Measurements from ENCODE around the gene WDR7. TPM values are rescaled to one million over a fixed set of nuclear protein-coding genes. Genes with fewer than 3 reads are reported as not detected.

The WDR7 gene
- total RNA-seq, 6 donors from 2014 or later, result 17.8 to 58.7 (median 26.7) TPM

DNA sequence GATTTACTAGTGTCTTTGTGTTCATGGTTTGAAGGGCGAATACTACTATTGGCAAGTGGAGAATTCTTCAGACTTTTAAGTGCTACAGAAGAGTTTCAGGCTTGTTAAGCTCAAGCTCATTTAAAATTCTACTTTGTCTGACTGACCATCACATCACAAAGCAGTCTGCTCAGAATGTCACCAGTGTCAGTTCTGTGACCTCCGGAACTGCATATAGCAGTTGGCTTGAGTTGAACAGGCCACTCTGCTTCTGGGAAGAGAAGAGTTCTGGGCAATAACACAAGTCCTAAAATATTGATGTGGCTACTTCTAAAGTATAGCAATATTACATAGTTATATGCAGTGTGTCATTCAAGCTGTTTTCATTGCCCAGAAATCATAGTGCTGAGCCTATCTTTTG lies 250.8 kb downstream of the WDR7 start:
- DNase-seq, result no peak
- Histone ChIP-seq H3K9me3 (no peaks in the 10 kb centered on the region), H3K36me3 (no peaks in the 10 kb centered on the region), H3K4me1 (no peaks in the 10 kb centered on the region), H3K4me3 (no peak overlapping the region), H3K27me3 (no peaks in the 10 kb centered on the region), H3K27ac (no peak overlapping the region)
- ATAC-seq (ENCODE audit: low FRiP score in 2 of 2), result no peak
- 95 to 100% methylated on average over 1 to 2 of the region's 2 CpGs for WGBS, 2 donors
- TF ChIP-seq EP300 (IDR thresholded peaks at IDR 0.05) (no peak), POLR2A (IDR thresholded peaks at IDR 0.05) (no peak), POLR2AphosphoS5 (IDR thresholded peaks at IDR 0.05) (no peak)
- TF ChIP-seq, protein P1, sequence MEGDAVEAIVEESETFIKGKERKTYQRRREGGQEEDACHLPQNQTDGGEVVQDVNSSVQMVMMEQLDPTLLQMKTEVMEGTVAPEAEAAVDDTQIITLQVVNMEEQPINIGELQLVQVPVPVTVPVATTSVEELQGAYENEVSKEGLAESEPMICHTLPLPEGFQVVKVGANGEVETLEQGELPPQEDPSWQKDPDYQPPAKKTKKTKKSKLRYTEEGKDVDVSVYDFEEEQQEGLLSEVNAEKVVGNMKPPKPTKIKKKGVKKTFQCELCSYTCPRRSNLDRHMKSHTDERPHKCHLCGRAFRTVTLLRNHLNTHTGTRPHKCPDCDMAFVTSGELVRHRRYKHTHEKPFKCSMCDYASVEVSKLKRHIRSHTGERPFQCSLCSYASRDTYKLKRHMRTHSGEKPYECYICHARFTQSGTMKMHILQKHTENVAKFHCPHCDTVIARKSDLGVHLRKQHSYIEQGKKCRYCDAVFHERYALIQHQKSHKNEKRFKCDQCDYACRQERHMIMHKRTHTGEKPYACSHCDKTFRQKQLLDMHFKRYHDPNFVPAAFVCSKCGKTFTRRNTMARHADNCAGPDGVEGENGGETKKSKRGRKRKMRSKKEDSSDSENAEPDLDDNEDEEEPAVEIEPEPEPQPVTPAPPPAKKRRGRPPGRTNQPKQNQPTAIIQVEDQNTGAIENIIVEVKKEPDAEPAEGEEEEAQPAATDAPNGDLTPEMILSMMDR (IDR thresholded peaks at IDR 0.05), result no peak

DNA sequence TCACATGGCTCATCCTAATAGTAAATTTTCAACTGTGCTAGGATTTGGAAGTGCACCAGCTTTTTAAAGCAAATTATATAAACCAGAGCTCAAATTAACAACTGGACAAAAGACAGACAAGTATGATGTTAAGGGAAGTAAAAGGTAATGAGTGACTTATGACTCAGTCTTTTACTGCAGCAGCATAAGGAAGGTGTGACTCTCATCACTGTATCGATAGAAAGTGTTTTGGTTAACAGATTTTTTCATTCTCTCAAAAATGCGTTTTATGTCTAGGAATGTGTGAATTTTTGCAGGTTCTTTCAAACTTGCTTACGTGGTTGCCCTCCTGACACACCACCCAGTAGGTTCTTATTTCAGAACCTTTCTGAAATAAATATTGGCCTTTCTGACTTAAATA lies 251.5 kb downstream of the WDR7 start:
- Histone ChIP-seq H3K9me3 (no peaks in the 10 kb centered on the region), H3K36me3 (no peaks in the 10 kb centered on the region), H3K4me3 (no peak overlapping the region), H3K27ac (no peak overlapping the region), H3K4me1 (no peaks in the 10 kb centered on the region), H3K27me3 (no peaks in the 10 kb centered on the region)
- WGBS, 2 donors, result 89 to 93% methylated on average over 3 of the region's 3 CpGs
- DNase-seq, result no peak
- ATAC-seq (ENCODE audit: low FRiP score in 2 of 2), result no peak
- TF ChIP-seq EP300 (IDR thresholded peaks at IDR 0.05) (no peak), POLR2A (IDR thresholded peaks at IDR 0.05) (no peak), POLR2AphosphoS5 (IDR thresholded peaks at IDR 0.05) (no peak)
- TF ChIP-seq, protein P1 (IDR thresholded peaks at IDR 0.05), result no peak

DNA sequence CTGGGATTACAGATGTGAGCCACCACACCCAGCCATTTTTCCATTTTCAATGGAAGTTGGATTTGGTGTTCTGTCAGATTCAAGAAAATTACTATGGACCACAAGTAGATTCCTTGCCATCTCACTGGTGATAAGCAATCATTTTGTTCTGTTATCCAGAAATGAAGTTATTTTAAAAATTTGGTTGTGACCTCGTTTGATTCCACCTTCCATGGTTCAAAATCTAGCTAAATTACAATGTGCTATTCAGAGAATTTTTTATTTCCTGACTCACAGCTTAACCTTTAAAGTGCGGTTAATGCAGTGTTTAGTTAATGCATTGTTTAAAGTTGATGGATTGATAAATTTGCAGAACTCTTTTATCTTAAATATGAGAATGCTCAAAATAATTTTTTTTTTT lies 252.5 kb downstream of the WDR7 start:
- Histone ChIP-seq H3K9me3 (no peaks in the 10 kb centered on the region), H3K27me3 (no peaks in the 10 kb centered on the region), H3K4me1 (no peaks in the 10 kb centered on the region), H3K4me3 (no peak overlapping the region), H3K27ac (no peak overlapping the region), H3K36me3 (no peaks in the 10 kb centered on the region)
- no peak for ATAC-seq (ENCODE audit: low FRiP score in 2 of 2)
- no peak for TF ChIP-seq POLR2A (IDR thresholded peaks at IDR 0.05)
- TF ChIP-seq EP300 (IDR thresholded peaks at IDR 0.05), result no peak
- TF ChIP-seq, protein P1 (IDR thresholded peaks at IDR 0.05), result no peak
- TF ChIP-seq POLR2AphosphoS5 (IDR thresholded peaks at IDR 0.05), result no peak
- no peak for DNase-seq
- WGBS, 2 donors, result 75 to 76% methylated on average over 2 of the region's 2 CpGs

DNA sequence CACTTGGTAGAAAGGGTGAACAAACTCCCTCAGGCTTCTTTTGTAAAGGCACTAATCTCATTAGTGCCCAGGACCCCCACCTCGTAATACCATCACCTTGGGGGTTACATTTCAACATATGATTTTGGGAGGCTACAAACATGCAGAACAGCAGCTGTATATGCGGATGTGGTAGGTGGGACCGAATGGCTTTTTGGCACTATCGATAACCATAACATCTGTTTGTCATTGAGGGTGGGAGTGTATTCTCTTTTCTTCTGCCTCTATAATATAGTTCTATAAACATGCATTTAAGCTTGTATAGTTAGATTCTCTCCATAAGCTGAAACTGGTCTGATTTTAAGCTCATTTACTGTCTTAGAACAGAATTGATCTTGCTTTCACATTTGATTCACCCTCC lies 256.6 kb downstream of the WDR7 start:
- Histone ChIP-seq H3K4me1 (no peaks in the 10 kb centered on the region), H3K27ac (no peak overlapping the region), H3K9me3 (no peaks in the 10 kb centered on the region), H3K27me3 (no peaks in the 10 kb centered on the region), H3K36me3 (no peaks in the 10 kb centered on the region), H3K4me3 (no peak overlapping the region)
- DNase-seq, result no peak
- TF ChIP-seq, protein P1 (IDR thresholded peaks at IDR 0.05), result no peak
- TF ChIP-seq POLR2A (IDR thresholded peaks at IDR 0.05) (no peak), EP300 (IDR thresholded peaks at IDR 0.05) (no peak), POLR2AphosphoS5 (IDR thresholded peaks at IDR 0.05) (no peak)
- 96 to 98% methylated on average over 4 of the region's 4 CpGs for WGBS, 2 donors
- ATAC-seq (ENCODE audit: low FRiP score in 2 of 2), result no peak

DNA sequence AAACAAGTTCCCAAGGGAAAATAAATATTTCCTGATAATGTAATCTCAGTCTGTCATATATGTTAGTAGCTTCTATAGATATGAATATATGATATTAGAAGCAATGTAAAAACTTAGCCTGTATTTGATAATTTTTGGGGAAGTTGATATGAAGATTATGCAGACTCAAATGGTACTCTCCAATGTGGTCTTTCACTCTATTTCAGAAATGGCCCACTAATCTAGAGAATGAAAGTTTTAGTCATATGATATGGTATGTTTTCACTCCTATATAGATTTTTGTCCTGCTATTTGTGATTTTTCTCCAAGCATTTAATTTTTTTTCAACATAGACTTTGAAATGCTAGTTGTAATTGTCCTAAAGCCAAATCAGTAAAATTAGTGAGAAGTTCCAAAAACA lies 259.1 kb downstream of the WDR7 start:
- ATAC-seq (ENCODE audit: low FRiP score in 2 of 2) (no peak), DNase-seq (no peak)
- Histone ChIP-seq H3K36me3 (no peaks in the 10 kb centered on the region), H3K4me3 (no peak overlapping the region), H3K9me3 (no peaks in the 10 kb centered on the region), H3K27me3 (no peaks in the 10 kb centered on the region), H3K4me1 (no peaks in the 10 kb centered on the region), H3K27ac (no peak overlapping the region)
- no peak for TF ChIP-seq POLR2A (IDR thresholded peaks at IDR 0.05)
- TF ChIP-seq, protein P1 (IDR thresholded peaks at IDR 0.05), result no peak
- TF ChIP-seq POLR2AphosphoS5 (IDR thresholded peaks at IDR 0.05), result no peak
- TF ChIP-seq EP300 (IDR thresholded peaks at IDR 0.05), result no peak
